Lower leg skin (tissue), 4 donors: ENCODE data around the gene CYTH1. TPM values are rescaled to one million over a fixed set of nuclear protein-coding genes. Genes with fewer than 3 reads are reported as not detected.

Source experiments
- DNase-seq, 2 donors: peaks; one replicate each; pipeline ENCODE4 v3.0.0-alpha.2; 2019; ENCODE audit warnings: low spot score in 2 of 2
- H3K4me3 ChIP-seq: fragments of 200-600 bp; sonication (generic); 2 replicates; pipeline ENCODE4 v1.5.1; 2017; ENCODE audit warnings: mild to moderate bottlenecking, low read depth; ENCODE audit not compliant: poor library complexity, severe bottlenecking
- CTCF ChIP-seq, 3 donors: fragments of 450-650 bp; IDR thresholded peaks; one replicate each; pipeline ENCODE4 v1.5.1; 2016; ENCODE audit warnings: antibody characterized with exemption in 3 of 3, mild to moderate bottlenecking in 3 of 3, moderate library complexity in 2 of 3
- POLR2A ChIP-seq, 2 donors: fragments of 450-650 bp; IDR thresholded peaks; one replicate each; pipeline ENCODE4 v1.6.1; 2016 to 2017; ENCODE audit warnings: antibody characterized with exemption in 2 of 2, mild to moderate bottlenecking in 1 of 2, moderate library complexity in 1 of 2
- WGBS, 2 donors: methylation state at CpG; one replicate each; pipeline ENCODE4 v1.1.5; 2018; 5-methylcytosine and 5-hydroxymethylcytosine counted together
- intact Hi-C: fragments of 100-400 bp; cut with DNase I; formaldehyde crosslinking; loops from one replicate; pipeline ENCODE4 v1.15.0; 2023; ENCODE audit warnings: low total_unique reads
- total RNA-seq, 4 donors: library from RNA; depleted of rRNA; stranded (reverse); fragments of >200 nt; gene quantifications; one replicate each; pipeline ENCODE4 v1.1.0, GENCODE V29; 2016

The CYTH1 gene
- total RNA-seq, 4 donors from 2014 or later, result 53.7 to 79.4 (median 63.9) TPM

- 28 to 49% methylated on average over 14 of the region's 14 CpGs for WGBS, 2 donors
- DNase-seq, result peak; percentile 81 to 96
- intact Hi-C loops, result no loop called here
- H3K4me3 ChIP-seq, result no peak overlapping the region
- TF ChIP-seq CTCF (IDR thresholded peaks at IDR 0.05) (no peak), POLR2A (IDR thresholded peaks at IDR 0.05) (no peak)
Observed at GRCh38 chr17:78789663-78790181, 7.6 kb upstream of the CYTH1 start.

- WGBS, 2 donors, result 62 to 65% methylated on average over 5 of the region's 5 CpGs
- H3K4me3 ChIP-seq, result no peak overlapping the region
- intact Hi-C loops, result no loop called here
- DNase-seq, result no peak
- TF ChIP-seq POLR2A (IDR thresholded peaks at IDR 0.05) (no peak), CTCF (IDR thresholded peaks at IDR 0.05) (no peak)
Observed at GRCh38 chr17:78789149-78789662, 7.1 kb upstream of the CYTH1 start.

- TF ChIP-seq POLR2A (IDR thresholded peaks at IDR 0.05), result no peak
- no peak for TF ChIP-seq CTCF (IDR thresholded peaks at IDR 0.05)
- intact Hi-C loops, result no loop called here
Observed at GRCh38 chr17:78788451-78788850, 6.4 kb upstream of the CYTH1 start.

GRCh38 chr17:78787444-78787843 lies 5.4 kb upstream of the CYTH1 start:
- DNase-seq, result no peak
- H3K4me3 ChIP-seq, result no peak overlapping the region
- TF ChIP-seq POLR2A (IDR thresholded peaks at IDR 0.05), result no peak
- TF ChIP-seq CTCF (IDR thresholded peaks at IDR 0.05), result no peak
- intact Hi-C loops, result no loop called here
- 79 to 90% methylated on average over 7 of the region's 7 CpGs for WGBS, 2 donors

More at GRCh38 chr17:78788451-78788850, 6.4 kb upstream of the CYTH1 start:
- WGBS, 2 donors, result 91 to 94% methylated on average over 7 of the region's 7 CpGs
- no peak overlapping the region for H3K4me3 ChIP-seq
- no peak for DNase-seq

- no peak for TF ChIP-seq POLR2A (IDR thresholded peaks at IDR 0.05)
- TF ChIP-seq CTCF (IDR thresholded peaks at IDR 0.05), result no peak
- no peak for DNase-seq
- intact Hi-C loops, result no loop called here
- 90 to 100% methylated on average over 1 of the region's 1 CpG for WGBS, 2 donors
- no peak overlapping the region for H3K4me3 ChIP-seq
Observed at GRCh38 chr17:78785663-78786057, 3.6 kb upstream of the CYTH1 start.
